ENCODE measurements around the gene PTPRR.

DNA sequence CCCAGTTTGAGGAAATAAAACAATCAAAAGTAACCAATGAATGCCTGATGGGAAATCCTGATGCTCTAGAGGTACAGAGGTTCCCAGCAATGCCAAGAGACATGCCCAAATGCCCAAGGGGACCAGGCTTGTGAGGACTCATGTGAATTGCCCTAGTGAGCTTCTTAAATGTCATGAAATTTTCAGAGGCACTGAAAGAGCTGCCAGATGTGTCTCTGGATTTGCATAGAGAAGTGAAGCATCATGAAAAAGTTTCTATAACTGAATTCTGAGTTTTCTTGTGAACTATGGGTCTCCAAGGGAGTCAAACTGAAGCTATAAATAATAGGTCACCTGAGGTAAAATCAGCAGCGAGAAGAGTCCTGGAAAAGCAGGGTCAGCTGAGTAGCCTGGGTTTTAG, 9.9 kb downstream of the PTPRR start:
- TF ChIP-seq, protein P1, sequence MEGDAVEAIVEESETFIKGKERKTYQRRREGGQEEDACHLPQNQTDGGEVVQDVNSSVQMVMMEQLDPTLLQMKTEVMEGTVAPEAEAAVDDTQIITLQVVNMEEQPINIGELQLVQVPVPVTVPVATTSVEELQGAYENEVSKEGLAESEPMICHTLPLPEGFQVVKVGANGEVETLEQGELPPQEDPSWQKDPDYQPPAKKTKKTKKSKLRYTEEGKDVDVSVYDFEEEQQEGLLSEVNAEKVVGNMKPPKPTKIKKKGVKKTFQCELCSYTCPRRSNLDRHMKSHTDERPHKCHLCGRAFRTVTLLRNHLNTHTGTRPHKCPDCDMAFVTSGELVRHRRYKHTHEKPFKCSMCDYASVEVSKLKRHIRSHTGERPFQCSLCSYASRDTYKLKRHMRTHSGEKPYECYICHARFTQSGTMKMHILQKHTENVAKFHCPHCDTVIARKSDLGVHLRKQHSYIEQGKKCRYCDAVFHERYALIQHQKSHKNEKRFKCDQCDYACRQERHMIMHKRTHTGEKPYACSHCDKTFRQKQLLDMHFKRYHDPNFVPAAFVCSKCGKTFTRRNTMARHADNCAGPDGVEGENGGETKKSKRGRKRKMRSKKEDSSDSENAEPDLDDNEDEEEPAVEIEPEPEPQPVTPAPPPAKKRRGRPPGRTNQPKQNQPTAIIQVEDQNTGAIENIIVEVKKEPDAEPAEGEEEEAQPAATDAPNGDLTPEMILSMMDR (conservative IDR thresholded peaks at IDR 0.05; ENCODE audit: low read length): no peak
- TF ChIP-seq EZH2phosphoT487 (IDR thresholded peaks at IDR 0.05; ENCODE audit: borderline replicate concordance): no peak

Measured in Loucy (cell line).